HG03575 (cell line): Measurements from ENCODE around the gene BRF1.

Source experiments
- ATAC-seq: cut with Tn5 transposase; IDR thresholded peaks from one replicate; pipeline ENCODE4 v1.9.1; 2021; ENCODE audit not compliant: unreplicated experiment, insufficient number of reproducible peaks, low FRiP score; ENCODE audit errors: extremely low read depth

Gene BRF1

DNA sequence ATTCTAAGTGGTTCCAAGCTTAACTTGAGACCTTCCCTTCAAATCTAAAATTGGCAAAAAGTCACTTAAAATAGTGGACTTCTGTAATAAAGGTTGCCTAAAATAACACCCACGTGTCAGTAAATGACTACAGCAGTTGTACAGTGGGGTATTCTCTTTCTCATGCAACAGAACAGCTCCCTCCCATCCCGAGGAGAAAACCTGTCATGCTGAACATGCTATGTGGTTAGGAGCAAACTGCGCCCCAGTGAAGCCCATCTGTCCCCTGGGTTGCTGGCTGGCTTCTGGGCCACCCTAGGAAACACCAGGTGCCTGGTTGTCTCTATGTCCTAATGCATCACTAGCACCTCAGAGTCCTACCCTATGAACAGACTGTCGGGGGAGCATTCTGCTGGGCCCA is 49.8 kb downstream of the BRF1 start:
- ATAC-seq: no peak

DNA sequence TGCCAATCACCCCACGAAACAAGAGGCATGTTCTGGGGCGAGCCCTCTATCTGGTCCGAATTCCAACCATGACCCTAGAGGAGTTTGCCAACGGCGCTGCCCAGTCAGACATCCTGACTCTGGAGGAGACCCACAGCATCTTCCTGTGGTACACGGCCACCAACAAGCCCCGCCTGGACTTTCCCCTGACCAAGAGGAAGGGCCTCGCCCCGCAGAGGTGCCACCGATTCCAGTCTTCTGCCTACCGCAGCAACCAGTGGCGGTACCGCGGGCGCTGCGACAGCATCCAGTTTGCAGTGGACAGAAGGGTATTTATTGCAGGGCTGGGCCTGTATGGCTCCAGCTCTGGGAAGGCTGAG is 50.8 kb downstream of the BRF1 start:
- ATAC-seq: no peak

DNA sequence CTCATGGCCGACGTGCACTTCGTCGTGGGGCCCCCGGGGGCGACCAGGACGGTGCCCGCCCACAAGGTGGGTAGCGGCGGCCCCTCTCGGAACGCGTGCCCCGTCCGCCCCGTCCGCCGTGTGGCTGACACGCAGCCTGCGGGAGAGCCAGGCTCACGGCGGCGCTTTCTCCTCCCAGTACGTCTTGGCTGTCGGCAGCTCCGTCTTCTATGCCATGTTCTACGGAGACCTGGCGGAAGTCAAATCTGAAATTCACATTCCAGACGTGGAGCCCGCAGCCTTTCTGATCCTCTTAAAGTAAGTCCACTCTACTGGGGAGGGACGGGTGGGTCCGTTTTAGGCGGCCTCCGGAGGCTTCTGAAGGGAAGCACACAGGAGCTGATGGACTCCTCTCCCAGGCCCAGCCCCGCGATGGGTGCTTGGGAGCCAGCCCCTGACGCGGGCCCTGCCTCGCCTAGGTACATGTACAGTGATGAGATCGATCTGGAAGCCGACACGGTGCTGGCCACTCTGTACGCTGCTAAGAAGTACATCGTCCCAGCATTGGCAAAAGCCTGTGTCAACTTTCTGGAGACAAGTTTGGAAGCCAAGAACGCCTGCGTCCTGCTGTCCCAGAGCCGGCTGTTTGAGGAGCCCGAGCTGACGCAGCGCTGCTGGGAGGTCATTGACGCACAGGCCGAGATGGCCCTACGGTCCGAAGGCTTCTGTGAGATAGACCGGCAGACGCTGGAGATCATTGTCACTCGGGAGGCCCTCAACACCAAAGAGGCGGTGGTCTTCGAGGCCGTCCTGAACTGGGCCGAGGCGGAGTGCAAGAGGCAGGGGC is 51.4 kb downstream of the BRF1 start:
- no peak for ATAC-seq

DNA sequence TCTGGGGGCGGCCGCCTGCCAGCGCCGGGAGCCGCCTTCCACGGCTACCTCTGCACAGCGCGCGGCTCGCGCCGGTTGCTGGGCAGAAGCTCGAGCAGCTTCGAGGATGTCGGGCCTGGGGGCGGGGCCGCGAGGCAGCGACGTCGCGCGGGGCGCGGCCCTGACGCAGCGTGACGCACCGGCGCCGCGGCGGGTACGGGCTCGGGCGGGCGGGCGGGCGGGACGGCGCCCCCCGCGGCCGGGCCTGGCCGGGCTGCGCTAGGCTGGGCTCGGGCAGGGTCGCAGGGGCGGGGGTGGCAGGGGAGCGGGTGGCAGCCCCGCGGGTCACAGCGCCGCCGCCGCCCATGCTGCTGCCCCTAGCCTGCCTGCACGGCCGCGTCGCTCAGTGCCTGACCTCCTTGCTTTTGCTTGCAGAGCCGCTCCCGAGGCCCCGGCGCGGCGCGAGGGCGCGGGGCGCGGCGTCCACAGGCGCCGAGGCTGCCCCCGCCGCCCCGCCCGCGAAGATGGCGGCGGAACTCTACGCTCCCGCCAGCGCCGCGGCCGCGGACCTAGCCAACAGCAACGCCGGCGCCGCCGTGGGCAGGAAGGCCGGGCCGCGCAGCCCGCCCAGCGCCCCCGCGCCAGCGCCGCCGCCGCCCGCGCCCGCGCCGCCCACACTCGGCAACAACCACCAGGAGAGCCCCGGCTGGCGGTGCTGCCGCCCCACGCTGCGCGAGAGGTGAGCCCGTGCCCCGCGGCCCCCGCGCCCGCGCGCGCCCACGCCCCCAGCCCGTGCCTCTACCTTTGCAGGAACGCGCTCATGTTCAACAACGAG is 52.2 kb downstream of the BRF1 start, which contains the start of gene BTBD6:
Gene BTBD6 (plus strand): TSS at position 166 of the 814 bp plus-strand sequence. CDS start 179 bp downstream, at position 345.
- no peak for ATAC-seq

DNA sequence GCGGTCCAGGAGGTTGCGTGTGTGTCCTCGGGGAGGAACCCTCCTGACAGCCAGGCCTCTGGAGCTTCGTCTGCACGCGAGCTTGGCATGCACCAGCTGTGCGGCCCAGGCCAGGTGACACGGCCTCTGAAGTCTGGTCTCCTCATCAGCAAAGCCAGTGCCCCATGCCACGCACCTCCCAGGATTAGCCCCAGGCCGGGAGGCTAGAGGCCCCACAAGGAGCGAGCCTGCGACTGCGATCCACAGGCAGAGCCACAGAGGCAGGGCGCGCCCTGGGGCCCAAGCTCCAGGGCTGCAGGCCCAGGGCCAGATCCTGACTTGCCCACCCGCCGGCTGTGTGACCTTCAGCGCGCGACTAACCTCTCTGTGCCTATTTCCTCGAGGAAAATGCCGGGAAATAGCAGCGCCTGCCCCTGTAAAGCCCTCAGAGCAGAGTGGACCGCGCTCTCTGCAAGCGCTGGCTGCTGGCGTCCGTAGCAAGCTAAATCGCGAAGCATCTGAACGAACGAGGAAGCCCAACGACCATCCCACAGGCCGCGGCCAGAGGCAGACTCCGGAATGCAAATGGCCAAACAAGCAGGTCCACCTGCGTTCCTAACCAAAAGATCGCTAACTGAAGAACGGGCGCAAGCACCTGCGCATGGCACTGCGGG is 53.0 kb downstream of the BRF1 start:
- ATAC-seq: no peak

DNA sequence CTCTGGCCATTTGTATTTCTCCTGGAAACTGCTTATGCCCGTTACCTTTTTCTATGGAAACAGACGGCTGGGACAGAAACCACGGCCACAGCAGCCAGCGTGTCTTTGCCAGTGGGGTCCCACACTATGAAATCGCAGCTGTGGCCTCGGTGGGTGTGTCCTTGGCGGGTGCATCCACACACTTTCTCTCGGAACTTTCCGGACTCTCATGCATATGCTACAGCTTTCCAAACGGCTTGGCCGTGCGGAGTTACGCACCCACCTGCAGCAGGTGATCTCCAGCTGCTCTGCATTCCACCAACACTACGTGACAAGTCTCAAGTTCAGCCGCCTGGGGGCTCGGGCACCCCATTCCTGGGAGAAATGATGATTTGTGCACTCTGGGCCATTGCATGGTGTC is 53.8 kb downstream of the BRF1 start:
- ATAC-seq: no peak

DNA sequence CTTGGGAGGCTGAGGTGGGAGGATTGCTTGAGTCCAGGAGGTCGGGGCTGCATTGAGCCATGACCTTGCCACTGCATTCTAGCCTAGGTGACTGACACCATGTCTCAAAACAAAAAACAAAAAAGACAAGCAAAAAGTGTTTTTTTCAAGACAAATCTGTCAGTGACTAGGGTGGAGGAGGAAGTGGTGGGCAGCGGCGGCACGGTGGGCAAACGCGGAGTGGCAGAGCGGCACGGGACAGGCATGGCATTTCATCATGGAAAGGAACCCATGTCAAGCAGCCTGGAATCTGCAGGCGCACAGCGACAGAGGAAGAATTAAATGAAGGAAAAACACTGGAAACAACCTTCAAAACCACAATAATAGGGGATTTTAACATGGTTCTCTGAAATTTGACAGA is 56.5 kb downstream of the BRF1 start:
- ATAC-seq: no peak

DNA sequence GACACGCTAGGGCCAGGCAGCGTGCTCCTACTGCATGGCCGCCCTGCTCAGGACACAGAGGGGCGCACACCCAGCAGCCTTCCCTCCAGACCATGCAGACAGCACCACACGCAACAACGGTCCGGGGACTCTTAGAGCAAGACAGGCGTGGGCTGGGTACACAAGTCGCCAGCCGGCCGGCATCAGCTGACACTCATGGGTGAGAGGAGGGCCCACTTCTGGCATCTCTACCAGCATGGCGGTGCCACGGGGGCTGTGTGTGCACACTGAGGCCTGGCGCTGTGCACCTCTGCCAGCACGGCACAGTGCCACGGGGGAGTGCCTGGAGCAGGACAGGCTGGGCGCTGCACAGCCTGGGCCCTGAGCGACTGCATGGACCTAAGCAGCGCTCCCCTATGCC is 59.2 kb downstream of the BRF1 start:
- no peak for ATAC-seq

DNA sequence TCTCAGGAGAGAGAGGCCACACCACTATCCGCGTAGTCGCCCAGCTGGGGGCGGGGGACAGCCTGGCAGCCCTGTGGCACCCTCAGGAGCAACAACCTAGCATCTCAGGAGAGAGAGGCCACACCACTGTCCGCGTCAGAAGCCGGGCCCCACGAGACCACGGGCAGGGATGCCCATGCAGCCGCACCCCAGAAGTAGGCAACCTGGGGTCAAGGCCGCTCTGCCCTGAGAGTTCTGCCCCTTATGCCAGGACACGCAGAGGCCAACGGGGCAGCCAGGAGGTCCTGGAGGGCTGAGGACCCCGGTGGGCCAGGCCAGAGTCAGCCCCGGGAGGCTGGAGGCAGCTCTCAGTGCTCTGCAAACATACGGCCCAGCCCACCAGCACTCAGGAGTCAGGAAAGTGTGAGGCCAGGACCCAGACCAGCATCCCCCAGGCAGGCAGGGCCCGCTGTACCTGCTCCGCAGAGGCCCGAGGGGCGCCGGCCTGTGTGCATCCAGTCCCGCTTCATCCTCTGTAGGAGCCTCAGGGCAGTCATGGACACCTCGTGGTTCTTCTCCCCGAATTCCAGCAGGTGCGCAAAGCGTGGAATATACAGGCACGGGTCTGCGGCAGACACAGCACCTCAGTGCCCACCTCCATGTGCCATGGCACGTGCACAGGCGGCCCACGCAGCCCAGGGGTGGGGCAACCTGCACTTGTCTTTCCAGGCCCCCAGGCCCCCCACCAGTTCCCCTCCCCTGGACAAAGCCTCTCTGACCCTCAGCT is 59.8 kb downstream of the BRF1 start:
- ATAC-seq: no peak

DNA sequence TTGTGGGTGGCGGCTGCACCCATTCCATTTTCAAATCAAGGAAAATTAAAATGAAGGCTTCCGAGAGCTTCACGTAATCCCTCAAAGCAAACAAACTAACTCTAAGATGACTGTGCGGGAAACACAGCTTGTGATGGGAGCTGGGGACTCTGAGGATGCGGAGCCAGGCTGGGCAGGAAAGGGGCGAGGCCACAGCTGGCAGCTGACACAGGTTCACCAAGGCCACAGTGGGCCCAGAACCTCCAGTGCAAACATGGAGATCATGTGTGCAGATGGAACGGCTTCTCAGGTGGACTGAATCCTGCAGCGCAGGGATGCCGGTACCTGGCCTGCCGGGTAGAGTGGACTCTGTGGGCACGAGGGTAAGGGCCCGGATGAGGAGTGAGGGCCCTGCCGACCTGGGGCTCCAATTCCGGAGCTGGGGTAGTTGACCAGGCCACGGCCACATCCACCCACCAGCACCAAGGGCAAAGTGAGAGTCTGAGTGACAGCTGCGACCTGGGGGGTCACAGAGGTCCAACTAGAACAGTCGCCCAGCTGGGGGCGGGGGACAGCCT is 71.6 kb downstream of the BRF1 start:
- ATAC-seq: no peak

DNA sequence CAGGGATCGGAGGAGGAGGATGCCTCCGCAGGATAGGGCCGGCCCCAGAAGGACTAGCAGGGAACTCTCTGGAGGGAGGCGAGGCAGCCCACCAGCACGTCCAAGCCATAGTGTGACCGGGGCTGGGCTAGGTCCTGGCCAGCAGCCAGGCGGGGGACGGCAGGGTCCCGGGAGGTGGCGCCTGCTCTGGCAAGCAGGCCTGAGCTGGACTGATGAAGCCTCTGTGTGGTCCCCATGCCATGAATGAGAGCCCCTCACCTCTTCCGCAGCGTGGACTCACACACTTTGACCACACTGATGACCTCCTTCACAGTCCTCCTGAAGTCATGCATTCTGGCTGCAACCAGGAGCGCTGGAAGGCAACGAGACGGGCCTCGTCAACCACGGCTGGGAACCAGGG is 72.2 kb downstream of the BRF1 start:
- ATAC-seq: no peak

DNA sequence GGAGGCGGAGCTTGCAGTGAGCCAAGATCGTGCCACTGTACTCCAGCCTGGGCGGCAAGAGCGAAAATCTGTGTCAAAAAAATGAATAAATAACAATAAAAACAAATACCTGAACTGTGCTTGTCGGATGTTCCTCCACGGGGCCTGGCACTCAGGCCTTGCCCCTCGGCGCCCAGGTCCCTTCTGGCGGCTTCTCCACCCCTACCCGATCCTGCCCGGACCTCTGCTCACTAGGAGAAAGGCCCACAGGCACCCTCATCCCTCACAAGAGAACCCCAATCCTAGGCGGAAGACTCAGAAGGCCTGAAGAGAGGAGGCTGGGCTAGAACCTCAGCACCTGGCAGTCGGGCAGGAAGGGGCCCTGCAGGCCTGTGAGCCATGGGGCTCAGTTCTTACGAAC is 73.5 kb downstream of the BRF1 start:
- ATAC-seq: no peak

DNA sequence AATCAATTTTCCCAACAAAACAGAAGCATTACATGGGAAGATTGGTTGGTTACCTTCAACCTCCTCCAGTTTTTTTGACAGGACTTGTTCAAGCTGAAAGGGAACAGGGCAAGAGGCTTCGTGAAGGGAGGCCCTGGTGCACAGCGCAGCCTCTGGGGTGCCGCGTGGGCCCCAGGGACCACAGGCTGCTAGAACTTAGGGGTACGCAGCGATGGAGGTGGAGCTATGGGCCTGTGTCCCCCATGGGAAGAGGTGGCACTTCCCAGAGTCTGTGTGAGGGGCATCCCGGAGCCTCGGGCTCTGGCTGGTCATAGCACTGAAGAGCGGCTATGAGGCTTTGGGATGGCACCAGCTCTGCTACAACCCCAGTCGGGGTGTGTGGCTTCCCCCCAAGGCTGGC is 74.6 kb downstream of the BRF1 start:
- no peak for ATAC-seq

DNA sequence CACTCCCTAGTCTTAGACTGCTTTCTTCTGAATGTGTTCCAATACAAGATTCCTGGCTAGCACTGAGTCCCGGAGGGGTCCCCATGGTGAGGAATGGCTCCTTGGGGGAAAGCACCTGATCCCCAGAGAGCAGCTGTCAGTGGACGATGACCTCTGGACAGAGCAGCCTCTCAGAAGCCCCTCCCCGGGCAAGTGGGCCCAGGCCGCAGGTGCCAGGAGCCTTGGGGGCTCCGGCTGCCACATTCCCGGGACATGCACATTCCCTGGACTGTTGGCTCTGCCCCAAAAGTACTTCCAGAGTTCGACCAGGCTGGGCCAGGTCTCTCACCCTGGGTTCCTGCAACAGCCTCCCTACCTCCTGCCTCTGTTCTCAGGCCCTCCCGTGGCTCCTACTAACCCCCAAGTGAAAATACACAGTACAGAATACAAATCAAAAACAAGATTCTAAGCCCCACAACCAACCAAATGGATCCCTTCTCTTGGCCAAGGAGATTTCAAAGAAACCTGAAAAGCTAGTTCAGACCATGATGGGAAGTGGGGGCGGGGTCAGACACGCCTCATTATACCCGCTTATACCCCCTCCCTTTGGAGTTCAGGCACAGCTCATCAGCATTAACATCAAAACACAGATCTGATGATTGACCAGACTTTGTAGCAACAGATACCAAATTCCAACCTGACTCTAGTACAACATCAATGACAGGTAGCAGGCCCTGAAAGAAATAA is 75.8 kb downstream of the BRF1 start:
- no peak for ATAC-seq

DNA sequence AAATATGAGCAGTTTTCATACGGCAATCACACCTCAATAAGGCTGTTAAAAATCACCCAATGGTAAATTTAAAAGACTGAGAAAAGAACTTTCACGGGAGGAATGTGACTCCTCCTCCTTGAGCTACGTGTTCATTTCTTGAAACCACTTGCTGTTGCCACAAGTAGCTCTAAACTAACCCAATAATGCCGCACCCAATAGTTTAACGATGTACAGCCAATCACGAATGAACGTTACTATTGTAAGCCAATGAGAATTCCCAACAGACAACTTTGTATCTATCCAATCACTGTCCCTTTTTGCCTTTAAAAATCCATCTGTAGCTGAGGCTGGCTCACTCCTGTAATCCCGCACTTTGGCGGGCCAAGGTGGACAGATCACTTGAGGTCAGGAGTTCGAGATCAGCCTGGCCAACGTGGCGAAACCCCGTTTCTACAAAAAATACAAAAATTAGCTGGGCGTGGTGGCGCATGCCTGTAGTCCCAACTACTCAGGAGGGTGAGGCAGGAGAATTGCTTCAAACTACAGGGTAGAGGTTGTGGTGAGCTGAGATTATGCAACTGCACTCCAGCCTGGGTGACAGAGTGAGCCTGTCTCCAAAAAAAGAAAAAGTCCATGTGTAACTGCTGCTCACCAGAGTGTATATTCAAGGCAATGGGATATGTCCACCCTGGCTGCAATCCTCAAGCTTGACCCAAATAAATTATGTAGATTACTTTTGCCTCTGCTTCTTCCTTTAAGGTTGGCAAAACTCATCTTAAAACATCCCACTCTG is 76.8 kb downstream of the BRF1 start:
- no peak for ATAC-seq

DNA sequence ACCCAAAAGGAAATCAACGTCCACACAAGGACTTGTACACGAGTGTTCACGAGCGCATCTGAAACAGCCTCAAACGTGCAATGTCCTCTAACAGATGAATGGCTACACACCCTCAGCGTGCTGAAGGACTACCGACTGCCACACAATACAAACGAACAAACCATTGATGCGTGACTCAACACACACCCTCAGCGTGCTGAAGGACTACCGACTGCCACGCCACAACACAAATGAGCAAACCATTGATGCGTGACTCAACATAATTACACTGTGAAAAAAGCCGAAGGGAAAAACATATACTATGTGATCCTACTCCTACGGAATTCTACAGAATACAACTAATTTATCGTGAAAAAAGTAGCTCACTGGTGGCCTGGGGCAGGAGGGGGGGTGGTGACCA is 77.5 kb downstream of the BRF1 start:
- ATAC-seq: no peak

DNA sequence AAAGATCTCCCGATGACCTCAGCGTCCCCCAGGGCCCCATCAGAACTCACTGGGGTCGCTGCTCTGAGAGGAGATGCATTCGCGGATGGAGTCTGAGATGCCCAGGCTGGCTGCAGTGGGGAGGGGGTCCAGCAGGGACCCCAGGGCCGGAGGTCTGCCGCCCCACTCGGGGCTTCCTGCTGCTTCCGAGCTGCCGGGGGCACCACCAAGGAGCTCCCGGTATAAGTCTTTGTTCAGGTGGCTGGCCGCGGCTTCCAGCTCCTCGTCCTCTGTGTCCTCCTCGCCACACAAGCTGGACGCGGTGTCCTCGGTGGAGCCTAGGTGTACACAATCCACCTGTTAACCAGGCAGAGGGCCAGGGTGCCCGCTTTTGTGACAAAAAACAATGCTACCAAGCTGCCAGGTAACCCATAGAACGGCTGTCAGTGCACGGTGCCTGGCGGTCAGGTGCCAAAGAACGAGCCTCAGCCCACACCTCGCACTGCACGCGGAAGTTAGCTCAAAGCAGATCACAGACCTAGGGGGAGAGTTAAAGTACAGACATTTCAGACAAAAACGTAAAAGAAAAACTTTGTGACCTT is 79.1 kb downstream of the BRF1 start:
- ATAC-seq: no peak
